ENCODE measurements around the gene RCCD1.

RCCD1 gene

DNA sequence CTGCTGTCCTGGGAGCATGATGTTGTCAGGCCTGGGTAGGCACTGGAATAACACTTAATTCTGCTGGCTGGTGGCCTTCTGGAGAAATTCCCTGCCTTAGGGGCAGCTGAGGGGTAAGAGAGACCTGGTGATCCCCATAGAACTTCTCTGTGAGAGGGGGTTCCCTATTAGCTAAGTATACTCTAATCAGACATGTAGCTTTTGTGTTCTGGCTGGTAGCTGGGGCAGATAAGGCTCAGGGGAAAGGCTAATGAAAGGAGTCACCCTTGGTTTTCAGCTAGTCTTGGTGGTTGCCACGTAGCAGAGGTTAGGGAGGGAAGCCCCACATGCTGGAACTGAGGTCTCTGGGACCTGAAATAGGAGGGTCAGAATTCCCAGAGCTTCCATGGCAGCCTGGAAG, 21.4 kb upstream of the RCCD1 start:
- TF ChIP-seq, protein P1, sequence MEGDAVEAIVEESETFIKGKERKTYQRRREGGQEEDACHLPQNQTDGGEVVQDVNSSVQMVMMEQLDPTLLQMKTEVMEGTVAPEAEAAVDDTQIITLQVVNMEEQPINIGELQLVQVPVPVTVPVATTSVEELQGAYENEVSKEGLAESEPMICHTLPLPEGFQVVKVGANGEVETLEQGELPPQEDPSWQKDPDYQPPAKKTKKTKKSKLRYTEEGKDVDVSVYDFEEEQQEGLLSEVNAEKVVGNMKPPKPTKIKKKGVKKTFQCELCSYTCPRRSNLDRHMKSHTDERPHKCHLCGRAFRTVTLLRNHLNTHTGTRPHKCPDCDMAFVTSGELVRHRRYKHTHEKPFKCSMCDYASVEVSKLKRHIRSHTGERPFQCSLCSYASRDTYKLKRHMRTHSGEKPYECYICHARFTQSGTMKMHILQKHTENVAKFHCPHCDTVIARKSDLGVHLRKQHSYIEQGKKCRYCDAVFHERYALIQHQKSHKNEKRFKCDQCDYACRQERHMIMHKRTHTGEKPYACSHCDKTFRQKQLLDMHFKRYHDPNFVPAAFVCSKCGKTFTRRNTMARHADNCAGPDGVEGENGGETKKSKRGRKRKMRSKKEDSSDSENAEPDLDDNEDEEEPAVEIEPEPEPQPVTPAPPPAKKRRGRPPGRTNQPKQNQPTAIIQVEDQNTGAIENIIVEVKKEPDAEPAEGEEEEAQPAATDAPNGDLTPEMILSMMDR (IDR thresholded peaks at IDR 0.05; ENCODE audit: extremely low read depth, missing control alignments) = no peak
- DNase-seq (ENCODE audit: low spot score) = no peak

DNA sequence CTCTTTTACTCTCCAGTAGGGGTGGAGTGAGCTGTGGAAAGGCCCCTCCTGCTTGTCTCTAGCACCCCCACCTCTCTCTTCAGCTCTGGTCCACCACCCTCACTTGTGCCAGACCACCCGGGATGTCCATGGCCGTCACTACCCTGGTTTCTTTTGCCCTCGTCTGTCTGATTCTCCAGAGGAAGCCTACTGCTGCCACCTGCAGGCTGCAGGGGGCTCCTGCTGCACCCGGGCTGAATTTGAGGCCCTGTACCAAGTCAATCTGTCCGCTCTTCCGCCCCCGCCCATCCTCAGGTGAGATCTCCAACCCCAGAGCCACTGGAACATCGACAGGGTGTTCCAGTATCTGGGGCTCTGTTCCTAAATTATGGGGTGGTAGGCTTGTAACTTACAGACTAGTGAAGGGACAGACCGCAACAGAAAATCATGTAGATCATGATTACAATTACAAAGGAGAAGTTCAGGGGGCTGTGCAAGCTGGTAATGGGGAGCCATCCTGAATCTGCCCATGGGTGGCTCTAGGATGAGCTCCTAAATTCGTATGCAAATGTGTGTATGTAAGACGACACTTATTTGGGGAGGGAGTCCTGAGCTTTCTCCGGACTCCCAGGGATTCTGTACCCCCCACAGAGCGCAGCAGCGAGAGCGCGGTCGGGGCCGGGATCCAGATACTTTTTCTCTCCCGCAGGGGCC, 20.3 kb upstream of the RCCD1 start:
- peak; percentile 90 for DNase-seq (ENCODE audit: low spot score)
- TF ChIP-seq, protein P1 (IDR thresholded peaks at IDR 0.05; ENCODE audit: extremely low read depth, missing control alignments) = peak; percentile 86

DNA sequence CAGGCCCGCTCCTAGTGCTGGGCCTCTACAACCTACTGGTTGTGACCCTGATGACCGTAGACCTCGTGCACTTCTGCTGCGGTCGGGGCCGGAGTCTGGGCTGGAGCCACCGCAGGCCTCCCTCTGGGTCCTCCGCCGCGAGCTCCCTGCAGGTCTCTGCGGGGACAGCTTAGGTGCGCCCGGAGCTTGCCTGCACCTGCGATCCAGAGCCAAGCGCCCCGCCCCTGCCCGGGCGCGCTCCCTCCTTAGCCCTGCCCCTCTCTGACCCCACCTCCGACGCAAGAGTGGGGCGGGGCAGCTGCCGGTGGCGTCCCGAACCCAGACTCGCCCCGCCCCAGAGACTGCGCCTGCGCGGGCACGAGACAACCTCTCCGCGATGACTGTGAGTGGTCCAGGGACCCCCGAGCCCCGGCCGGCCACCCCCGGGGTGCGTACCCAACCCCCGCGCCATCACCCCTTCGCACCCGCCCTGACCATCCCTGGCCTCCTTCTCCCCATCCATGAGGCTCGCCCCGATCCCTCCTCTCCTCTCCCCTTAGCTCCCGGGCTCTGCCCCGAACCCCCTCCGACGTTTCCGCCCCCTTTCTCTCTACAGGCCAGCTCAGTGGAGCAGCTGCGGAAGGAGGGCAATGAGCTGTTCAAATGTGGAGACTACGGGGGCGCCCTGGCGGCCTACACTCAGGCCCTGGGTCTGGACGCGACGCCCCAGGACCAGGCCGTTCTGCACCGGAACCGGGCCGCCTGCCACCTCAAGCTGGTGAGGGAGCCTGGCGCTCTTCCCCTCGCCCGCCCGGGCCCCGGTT, 19.5 kb upstream of the RCCD1 start, which contains the start of gene UNC45A:
Gene UNC45A, plus strand, starts transcription at position 337 of the 803 bp plus-strand sequence. Its CDS starts 40 bp downstream, at position 377.
- TF ChIP-seq, protein P1 (IDR thresholded peaks at IDR 0.05; ENCODE audit: extremely low read depth, missing control alignments) = no peak
- peak; percentile 98 for DNase-seq (ENCODE audit: low spot score)

DNA sequence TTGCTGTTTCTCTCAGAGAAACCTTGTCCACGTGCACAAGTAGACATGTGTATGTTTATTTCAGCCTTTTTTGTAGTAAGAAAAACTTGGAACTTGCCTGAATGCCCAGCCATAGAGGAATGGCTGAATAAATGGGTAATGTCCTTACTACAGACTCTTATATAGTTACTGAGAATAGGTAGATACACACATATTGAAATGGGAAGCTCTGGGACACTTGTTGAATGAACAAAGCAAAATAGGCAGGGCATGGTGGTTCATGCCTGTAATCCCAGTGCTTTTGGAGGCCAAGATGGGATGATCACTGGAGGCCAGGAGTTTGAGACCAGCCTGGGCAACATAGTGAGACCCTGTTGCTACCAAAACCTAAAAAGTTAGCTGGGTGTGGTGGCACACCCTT, 17.9 kb upstream of the RCCD1 start:
- TF ChIP-seq, protein P1 (IDR thresholded peaks at IDR 0.05; ENCODE audit: extremely low read depth, missing control alignments) = no peak
- no peak for DNase-seq (ENCODE audit: low spot score)

- DNase-seq (ENCODE audit: low spot score) = no peak
- TF ChIP-seq, protein P1 (IDR thresholded peaks at IDR 0.05; ENCODE audit: extremely low read depth, missing control alignments) = no peak
Observed at GRCh38 chr15:90938261-90938660, 16.4 kb upstream of the RCCD1 start.

GRCh38 chr15:90939756-90940155, 14.9 kb upstream of the RCCD1 start:
- TF ChIP-seq, protein P1 (IDR thresholded peaks at IDR 0.05; ENCODE audit: extremely low read depth, missing control alignments) = no peak

GRCh38 chr15:90941038-90941437, 13.6 kb upstream of the RCCD1 start:
- TF ChIP-seq, protein P1 (IDR thresholded peaks at IDR 0.05; ENCODE audit: extremely low read depth, missing control alignments) = no peak
- DNase-seq (ENCODE audit: low spot score) = no peak

More at GRCh38 chr15:90939756-90940155, 14.9 kb upstream of the RCCD1 start:
- no peak for DNase-seq (ENCODE audit: low spot score)

Measured in GM20000 (cell line).